PFSK-1 (cell line): ENCODE measurements around the gene ORMDL2.

Source experiments
- FOXP2 ChIP-seq: optimal IDR thresholded peaks from 2 replicates; pipeline ENCODE3; 2011; ENCODE audit warnings: borderline replicate concordance, control low read depth, inconsistent platforms; ENCODE audit not compliant: insufficient read depth; ENCODE audit errors: extremely low read length, extremely low read depth
- POLR2AphosphoS5 ChIP-seq: IDR thresholded peaks from 2 replicates; pipeline ENCODE4 v1.6.1; 2012; ENCODE audit warnings: low read depth, mild to moderate bottlenecking, control low read depth, low read length, moderate library complexity
- SIN3A ChIP-seq: IDR thresholded peaks from 2 replicates; pipeline ENCODE4 v1.6.1; 2012; ENCODE audit warnings: mild to moderate bottlenecking, low read length, moderate library complexity, borderline replicate concordance; ENCODE audit not compliant: insufficient read depth
- TAF1 ChIP-seq: IDR thresholded peaks from 2 replicates; pipeline ENCODE4 v1.6.1; 2012; ENCODE audit warnings: low read length, control low read depth, borderline replicate concordance; ENCODE audit not compliant: insufficient read depth
- TF ChIP-seq, protein P1 (sequence below), 2 experiments: IDR thresholded peaks; 2 replicates each; pipeline versions ENCODE4 v1.6.1 to v1.8.0; 2011 to 2012; ENCODE audit warnings: low read depth in 2 of 2, low read length in 2 of 2, control low read depth in 1 of 2, inconsistent platforms in 1 of 2, mild to moderate bottlenecking in 1 of 2, moderate library complexity in 1 of 2; ENCODE audit not compliant: insufficient read depth in 1 of 2

ORMDL2 gene

DNA sequence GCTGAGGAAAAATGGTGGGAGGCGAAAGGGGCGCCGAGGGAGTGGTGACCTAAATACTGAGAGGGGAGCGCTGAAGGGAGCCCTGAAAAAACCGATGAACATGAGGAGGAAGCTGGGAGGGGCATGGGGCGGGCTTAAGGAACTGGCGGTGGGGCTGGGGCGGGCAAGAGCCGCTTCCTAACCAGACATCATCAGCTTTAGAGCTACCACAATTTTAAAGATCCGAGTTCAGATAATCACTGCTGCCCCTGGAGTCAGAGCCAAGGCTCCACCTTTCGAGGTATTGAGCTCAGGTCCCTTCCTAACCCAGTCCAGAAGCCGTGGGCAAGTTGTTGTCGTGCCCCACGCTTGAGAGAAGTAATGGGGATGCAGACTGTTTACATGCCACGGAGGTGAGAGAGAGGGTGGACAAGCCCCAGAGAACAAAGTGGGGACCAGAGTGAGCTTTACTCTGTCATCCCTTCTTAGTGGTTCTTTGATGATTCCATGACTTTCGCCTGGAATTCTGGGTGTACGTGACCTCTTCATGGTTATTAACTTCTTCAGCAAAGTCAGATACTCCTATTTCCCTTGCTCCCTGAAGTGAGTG, 393 bp downstream of the ORMDL2 start:
- TF ChIP-seq SIN3A (peak; percentile 25; the same call in 1 of the 2 replicates), FOXP2 (no peak), POLR2AphosphoS5 (peak; percentile 55; the same call in 1 of the 2 replicates)
- TF ChIP-seq, protein P1, sequence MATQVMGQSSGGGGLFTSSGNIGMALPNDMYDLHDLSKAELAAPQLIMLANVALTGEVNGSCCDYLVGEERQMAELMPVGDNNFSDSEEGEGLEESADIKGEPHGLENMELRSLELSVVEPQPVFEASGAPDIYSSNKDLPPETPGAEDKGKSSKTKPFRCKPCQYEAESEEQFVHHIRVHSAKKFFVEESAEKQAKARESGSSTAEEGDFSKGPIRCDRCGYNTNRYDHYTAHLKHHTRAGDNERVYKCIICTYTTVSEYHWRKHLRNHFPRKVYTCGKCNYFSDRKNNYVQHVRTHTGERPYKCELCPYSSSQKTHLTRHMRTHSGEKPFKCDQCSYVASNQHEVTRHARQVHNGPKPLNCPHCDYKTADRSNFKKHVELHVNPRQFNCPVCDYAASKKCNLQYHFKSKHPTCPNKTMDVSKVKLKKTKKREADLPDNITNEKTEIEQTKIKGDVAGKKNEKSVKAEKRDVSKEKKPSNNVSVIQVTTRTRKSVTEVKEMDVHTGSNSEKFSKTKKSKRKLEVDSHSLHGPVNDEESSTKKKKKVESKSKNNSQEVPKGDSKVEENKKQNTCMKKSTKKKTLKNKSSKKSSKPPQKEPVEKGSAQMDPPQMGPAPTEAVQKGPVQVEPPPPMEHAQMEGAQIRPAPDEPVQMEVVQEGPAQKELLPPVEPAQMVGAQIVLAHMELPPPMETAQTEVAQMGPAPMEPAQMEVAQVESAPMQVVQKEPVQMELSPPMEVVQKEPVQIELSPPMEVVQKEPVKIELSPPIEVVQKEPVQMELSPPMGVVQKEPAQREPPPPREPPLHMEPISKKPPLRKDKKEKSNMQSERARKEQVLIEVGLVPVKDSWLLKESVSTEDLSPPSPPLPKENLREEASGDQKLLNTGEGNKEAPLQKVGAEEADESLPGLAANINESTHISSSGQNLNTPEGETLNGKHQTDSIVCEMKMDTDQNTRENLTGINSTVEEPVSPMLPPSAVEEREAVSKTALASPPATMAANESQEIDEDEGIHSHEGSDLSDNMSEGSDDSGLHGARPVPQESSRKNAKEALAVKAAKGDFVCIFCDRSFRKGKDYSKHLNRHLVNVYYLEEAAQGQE (IDR thresholded peaks at IDR 0.05; ENCODE audit: insufficient read depth in 1 of 2, low read depth in 2 of 2, low read length in 2 of 2) = 0 out of 4 replicates have a peak, but pooled peaks of 1 of the 2 experiments have one; percentile 11

DNA sequence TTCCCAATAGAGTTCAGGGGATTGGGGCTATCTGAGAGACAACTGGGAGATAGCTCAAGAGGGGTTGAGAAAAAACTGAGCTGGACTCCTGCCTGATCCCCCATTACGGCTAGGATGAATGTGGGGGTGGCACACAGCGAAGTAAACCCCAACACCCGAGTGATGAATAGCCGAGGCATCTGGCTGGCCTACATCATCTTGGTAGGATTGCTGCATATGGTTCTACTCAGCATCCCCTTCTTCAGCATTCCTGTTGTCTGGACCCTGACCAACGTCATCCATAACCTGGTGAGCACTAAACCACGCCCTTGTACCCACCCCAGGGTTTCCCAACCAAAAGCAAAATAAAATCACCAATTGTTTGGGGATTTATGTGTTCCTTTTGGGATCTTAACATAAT, 1.0 kb downstream of the ORMDL2 start:
- no peak for TF ChIP-seq POLR2AphosphoS5
- TF ChIP-seq SIN3A = no peak
- no peak for TF ChIP-seq FOXP2

GRCh38 chr12:55820679-55821078, 2.8 kb downstream of the ORMDL2 start:
- TF ChIP-seq POLR2AphosphoS5 (no peak), FOXP2 (no peak), TAF1 (no peak), SIN3A (no peak)
- TF ChIP-seq, protein P1 (IDR thresholded peaks at IDR 0.05; ENCODE audit: insufficient read depth in 1 of 2, low read depth in 2 of 2, low read length in 2 of 2) = no peak

DNA sequence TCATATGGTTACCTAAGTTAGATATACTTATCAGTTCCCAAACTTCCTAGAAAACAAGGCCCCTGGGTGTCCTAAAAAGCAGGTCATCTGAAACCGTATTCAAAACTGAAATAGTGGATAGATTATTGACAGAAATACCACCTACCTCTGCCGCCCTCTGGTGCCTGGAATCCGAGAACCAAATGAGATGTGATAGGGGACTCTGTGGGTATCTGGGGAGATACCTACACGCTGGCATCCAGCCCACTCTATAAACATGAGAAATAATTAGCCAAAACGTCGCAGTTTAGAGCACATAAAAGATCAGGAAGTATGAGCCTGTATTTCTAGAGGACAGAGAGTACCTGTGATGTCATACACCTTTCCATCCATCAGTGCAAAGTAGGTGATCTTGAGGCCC, 4.4 kb downstream of the ORMDL2 start:
- TF ChIP-seq, protein P1 (IDR thresholded peaks at IDR 0.05; ENCODE audit: insufficient read depth in 1 of 2, low read depth in 2 of 2, low read length in 2 of 2) = no peak
- 0 out of 2 replicates have a peak, but pooled peaks have one; percentile 16 for TF ChIP-seq POLR2AphosphoS5
- no peak for TF ChIP-seq FOXP2

DNA sequence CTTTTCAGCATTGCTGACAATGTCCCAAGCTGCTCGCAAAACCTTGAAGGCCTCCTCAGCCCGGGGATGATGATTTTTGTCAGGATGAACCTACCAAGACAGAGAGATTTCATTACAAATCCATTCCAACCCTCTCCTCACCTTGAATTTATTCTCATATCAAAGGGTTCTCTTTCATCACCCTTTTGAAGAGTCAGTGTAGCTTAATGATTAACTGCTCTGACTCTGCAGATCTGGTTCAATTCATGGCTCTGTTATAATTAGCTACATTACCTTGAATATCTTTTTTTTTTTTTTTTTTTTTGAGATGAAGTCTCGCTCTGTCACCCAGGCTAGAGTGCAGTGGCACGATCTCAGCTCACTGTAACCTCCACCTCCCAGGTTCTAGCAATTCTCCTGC, 5.6 kb downstream of the ORMDL2 start:
- TF ChIP-seq FOXP2 (no peak), SIN3A (no peak), POLR2AphosphoS5 (no peak)

GRCh38 chr12:55824726-55825125, 6.9 kb downstream of the ORMDL2 start:
- no peak for TF ChIP-seq POLR2AphosphoS5
- no peak for TF ChIP-seq TAF1
- TF ChIP-seq SIN3A = no peak
- TF ChIP-seq, protein P1 (IDR thresholded peaks at IDR 0.05; ENCODE audit: insufficient read depth in 1 of 2, low read depth in 2 of 2, low read length in 2 of 2) = no peak
- no peak for TF ChIP-seq FOXP2
